ENCODE data around the gene ADGRD1.

Gene ADGRD1

DNA sequence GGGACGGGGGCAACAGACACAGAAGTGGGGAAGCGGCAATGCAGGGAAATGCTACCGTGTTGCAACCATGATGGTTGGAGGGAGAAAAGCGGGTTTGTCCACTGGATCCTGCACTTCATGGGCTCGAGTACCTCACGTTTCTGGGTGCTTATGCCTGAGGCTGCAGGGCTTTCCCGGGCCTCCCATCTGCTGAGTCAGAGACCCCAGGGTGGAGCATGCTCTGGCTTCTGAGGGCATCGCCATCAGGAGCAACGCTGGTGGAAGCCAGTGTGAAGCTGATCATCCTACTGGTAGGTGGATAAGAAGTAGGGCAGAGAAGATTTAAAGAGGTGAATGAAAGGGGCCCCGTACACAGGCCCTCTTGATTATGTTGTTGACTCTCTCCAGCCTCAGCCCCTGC lies 5.0 kb upstream of the ADGRD1 start:
- no peak for DNase-seq (ENCODE audit: low read depth in 2 of 2)
- no peak for TF ChIP-seq CTCF (IDR thresholded peaks at IDR 0.05; ENCODE audit: low read depth, low read length)
- H3K4me3 ChIP-seq (replicated peaks in 1 of 2; ENCODE audit: low read depth in 2 of 2, low read length in 2 of 2), result no peak overlapping the region

- no peak for TF ChIP-seq CTCF (IDR thresholded peaks at IDR 0.05; ENCODE audit: low read depth, low read length)
- no peak for DNase-seq (ENCODE audit: low read depth in 2 of 2)
- H3K4me3 ChIP-seq (replicated peaks in 1 of 2; ENCODE audit: low read depth in 2 of 2, low read length in 2 of 2), result no peak overlapping the region
These were observed 3.9 kb upstream of the ADGRD1 start for GRCh38 chr12:130949806-130950205.

- no peak for TF ChIP-seq CTCF (IDR thresholded peaks at IDR 0.05; ENCODE audit: low read depth, low read length)
- no peak overlapping the region for H3K4me3 ChIP-seq (replicated peaks in 1 of 2; ENCODE audit: low read depth in 2 of 2, low read length in 2 of 2)
These were observed 2.1 kb upstream of the ADGRD1 start for GRCh38 chr12:130951636-130952035.

DNA sequence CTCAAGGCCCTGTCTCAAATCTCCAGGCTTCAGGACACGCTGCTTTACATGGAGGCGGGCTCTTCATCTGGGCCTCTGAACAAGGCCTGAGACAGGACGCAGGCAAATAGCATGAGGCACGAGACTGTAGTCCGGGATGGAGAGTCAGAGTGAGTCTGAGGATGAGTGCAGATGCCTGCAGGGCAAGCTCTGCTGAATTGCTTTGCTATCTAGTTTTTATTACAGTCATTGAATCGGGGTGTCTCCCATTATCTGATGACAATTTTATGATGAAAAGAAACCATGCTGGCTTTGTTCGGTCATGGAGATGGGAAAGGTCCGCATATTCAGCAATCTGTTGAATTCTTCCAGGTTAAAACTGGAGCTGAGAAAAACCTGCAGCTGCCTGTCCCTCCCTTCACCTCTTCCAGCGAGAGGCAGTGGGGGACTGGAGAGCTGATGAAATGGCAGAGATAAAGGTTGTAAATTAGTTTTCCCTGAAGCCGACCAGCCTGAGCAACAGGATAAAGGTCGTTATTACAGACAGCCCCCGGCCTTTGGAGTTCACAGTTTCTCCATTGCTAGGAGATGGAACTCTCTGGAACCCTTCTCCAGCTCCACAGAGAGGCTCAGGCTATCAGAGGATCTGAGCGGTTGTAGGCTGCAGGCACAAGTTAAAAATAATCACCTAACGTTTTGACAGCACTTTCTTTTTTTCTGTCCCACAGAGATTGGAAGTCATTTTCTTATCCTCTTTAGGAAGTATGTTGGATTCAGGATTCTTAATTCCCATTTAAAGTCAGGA lies 1.3 kb upstream of the ADGRD1 start:
- DNase-seq (ENCODE audit: low read depth in 2 of 2), result no peak
- no peak overlapping the region for H3K4me3 ChIP-seq (replicated peaks in 1 of 2; ENCODE audit: low read depth in 2 of 2, low read length in 2 of 2)
- no peak for TF ChIP-seq CTCF (IDR thresholded peaks at IDR 0.05; ENCODE audit: low read depth, low read length)

More at GRCh38 chr12:130951636-130952035, 2.1 kb upstream of the ADGRD1 start:
- DNase-seq (ENCODE audit: low read depth in 2 of 2), result no peak

- no peak for DNase-seq (ENCODE audit: low read depth in 2 of 2)
- TF ChIP-seq CTCF (IDR thresholded peaks at IDR 0.05; ENCODE audit: low read depth, low read length), result no peak
- peak overlapping the region in 1 of 2 donors; percentile 5 for H3K4me3 ChIP-seq (replicated peaks in 1 of 2; ENCODE audit: low read depth in 2 of 2, low read length in 2 of 2)
These were observed 781 bp downstream of the ADGRD1 start for GRCh38 chr12:130954544-130954831.

- no peak for DNase-seq (ENCODE audit: low read depth in 2 of 2)
- no peak overlapping the region for H3K4me3 ChIP-seq (replicated peaks in 1 of 2; ENCODE audit: low read depth in 2 of 2, low read length in 2 of 2)
- TF ChIP-seq CTCF (IDR thresholded peaks at IDR 0.05; ENCODE audit: low read depth, low read length), result no peak
These were observed 1.6 kb downstream of the ADGRD1 start for GRCh38 chr12:130955238-130955816.

Data from cardiac fibroblast (primary cell).